Liver (tissue), 9 donors: Measurements from ENCODE around the gene DNAH6. TPM values are rescaled to one million over a fixed set of nuclear protein-coding genes. Genes with fewer than 3 reads are reported as not detected.

Experiments
- DNase-seq: peaks from one replicate; pipeline ENCODE4 v3.0.0-alpha.2; 2017; ENCODE audit warnings: low spot score
- H3K27ac ChIP-seq, 2 donors: one replicate each; pipeline ENCODE4 v1.7.0; 2013; ENCODE audit warnings: inconsistent platforms in 2 of 2, low read length in 2 of 2, control low read depth in 1 of 2, low read depth in 1 of 2, mild to moderate bottlenecking in 1 of 2
- H3K27me3 ChIP-seq, 4 donors: one replicate each; pipeline versions ENCODE4 v1.6.1 to v1.7.0; 2013; ENCODE audit warnings: low read length in 3 of 4, inconsistent platforms in 1 of 4, mild to moderate bottlenecking in 1 of 4, moderate library complexity in 1 of 4; ENCODE audit not compliant: control insufficient read depth in 4 of 4, insufficient read depth in 4 of 4
- H3K36me3 ChIP-seq, 4 donors: one replicate each; pipeline versions ENCODE4 v1.6.1 to v1.7.0; 2013; ENCODE audit warnings: low read length in 3 of 4, mild to moderate bottlenecking in 3 of 4, low read depth in 1 of 4, moderate library complexity in 1 of 4; ENCODE audit not compliant: control insufficient read depth in 4 of 4, insufficient read depth in 3 of 4
- H3K4me1 ChIP-seq, 4 donors: one replicate each; pipeline versions ENCODE4 v1.6.1 to v1.7.0; 2013; ENCODE audit warnings: low read length in 3 of 4, mild to moderate bottlenecking in 3 of 4, moderate library complexity in 1 of 4; ENCODE audit not compliant: control insufficient read depth in 4 of 4, insufficient read depth in 4 of 4
- H3K4me3 ChIP-seq, 3 donors: one replicate each; pipeline versions ENCODE4 v1.6.1 to v1.7.0; 2013; ENCODE audit warnings: low read length in 3 of 3, control low read depth in 1 of 3, low read depth in 1 of 3, mild to moderate bottlenecking in 1 of 3
- H3K9ac ChIP-seq, 2 donors: one replicate each; pipeline ENCODE4 v1.7.0; 2013; ENCODE audit warnings: low read length in 2 of 2, mild to moderate bottlenecking in 2 of 2, moderate library complexity in 2 of 2, control low read depth in 1 of 2, low read depth in 1 of 2
- H3K9me3 ChIP-seq, 4 donors: one replicate each; pipeline versions ENCODE4 v1.6.1 to v1.7.0; 2013; ENCODE audit warnings: low read length in 3 of 4; ENCODE audit not compliant: control insufficient read depth in 4 of 4
- EGR1 ChIP-seq, 2 donors: IDR thresholded peaks; 2 replicates each; pipeline ENCODE4 v1.6.1; 2016 to 2018; ENCODE audit warnings: antibody characterized with exemption in 2 of 2, low read depth in 2 of 2
- FOXA1 ChIP-seq: IDR thresholded peaks from 2 replicates; pipeline ENCODE4 v1.6.1; 2016; ENCODE audit warnings: antibody characterized with exemption
- FOXA2 ChIP-seq: IDR thresholded peaks from 2 replicates; pipeline ENCODE4 v1.6.1; 2016; ENCODE audit warnings: antibody characterized with exemption
- GABPA ChIP-seq, 2 donors: IDR thresholded peaks in 1 of 2; conservative IDR thresholded peaks in 1 of 2; 2 replicates each; pipeline ENCODE4 v1.6.1; 2016; ENCODE audit warnings: antibody characterized with exemption in 2 of 2, mild to moderate bottlenecking in 1 of 2, moderate library complexity in 1 of 2
- HNF4A ChIP-seq, 2 donors: conservative IDR thresholded peaks; 2 replicates each; pipeline ENCODE4 v1.6.1; 2016; ENCODE audit warnings: antibody characterized with exemption in 2 of 2, mild to moderate bottlenecking in 2 of 2
- HNF4G ChIP-seq: IDR thresholded peaks from 2 replicates; pipeline ENCODE4 v1.6.1; 2016; ENCODE audit warnings: antibody characterized with exemption
- JUND ChIP-seq, 2 donors: IDR thresholded peaks; 2 replicates each; pipeline ENCODE4 v1.6.1; 2016; ENCODE audit warnings: antibody characterized with exemption in 2 of 2
- MAX ChIP-seq: IDR thresholded peaks from 2 replicates; pipeline ENCODE4 v1.6.1; 2016; ENCODE audit warnings: antibody characterized with exemption
- NR2F2 ChIP-seq: IDR thresholded peaks from 2 replicates; pipeline ENCODE4 v1.6.1; 2016; ENCODE audit warnings: antibody characterized with exemption
- RAD21 ChIP-seq, 2 donors: IDR thresholded peaks; 2 replicates each; pipeline ENCODE4 v1.6.1; 2016; ENCODE audit warnings: antibody characterized with exemption in 2 of 2, mild to moderate bottlenecking in 2 of 2
- RXRA ChIP-seq, 2 donors: IDR thresholded peaks; 2 replicates each; pipeline ENCODE4 v1.6.1; 2017 to 2018; ENCODE audit warnings: antibody characterized with exemption in 2 of 2, mild to moderate bottlenecking in 1 of 2
- SP1 ChIP-seq: IDR thresholded peaks from 2 replicates; pipeline ENCODE4 v1.6.1; 2018; ENCODE audit warnings: antibody characterized with exemption, mild to moderate bottlenecking
- TAF1 ChIP-seq: conservative IDR thresholded peaks from 2 replicates; pipeline ENCODE4 v1.6.1; 2016; ENCODE audit warnings: antibody characterized with exemption, mild to moderate bottlenecking
- YY1 ChIP-seq: IDR thresholded peaks from 2 replicates; pipeline ENCODE4 v1.6.1; 2016; ENCODE audit warnings: antibody characterized with exemption, mild to moderate bottlenecking
- WGBS: extraction: QIAGEN DNeasy Blood & Tissue Kit; methylation state at CpG from one replicate; pipeline ENCODE4 v1.1.7; 2013; 5-methylcytosine and 5-hydroxymethylcytosine counted together
- polyA plus RNA-seq, 2 donors: library from polyadenylated mRNA; stranded (reverse) in 1 of 2; unstranded in 1 of 2; fragments of 200-250 nt in 1 of 2; fragments of >200 nt in 1 of 2; fragmentation: Nextera tagmentation in 1 of 2; extraction: Ambion mirVana in 1 of 2; gene quantifications; one replicate each; pipeline versions ENCODE4 v1.2.1 to v1.2.3, GENCODE V29; 2013 to 2015
- total RNA-seq, 2 donors: library from RNA; depleted of rRNA; stranded (reverse); fragments of >200 nt; gene quantifications; one replicate each; pipeline ENCODE4 v1.2.3, GENCODE V29; 2014
- TF ChIP-seq, protein P1 (sequence below): IDR thresholded peaks from 2 replicates; pipeline ENCODE4 v1.6.1; 2016; ENCODE audit warnings: antibody characterized with exemption
- TF ChIP-seq, protein P2 (sequence below): IDR thresholded peaks from 2 replicates; pipeline ENCODE4 v1.6.1; 2016; ENCODE audit warnings: antibody characterized with exemption
- TF ChIP-seq, protein P3 (sequence below): fragments of 150-350 bp; IDR thresholded peaks from 2 replicates; pipeline ENCODE4 v1.5.1; 2017; ENCODE audit warnings: improper control_type of control experiment, low read depth, low read length; ENCODE audit not compliant: missing input control
- TF ChIP-seq, protein P4 (sequence below): IDR thresholded peaks from 2 replicates; pipeline ENCODE4 v1.6.1; 2016; ENCODE audit warnings: antibody characterized with exemption, mild to moderate bottlenecking
- donor health status: healthy.
- donor health status: healthy.
- donor health status: healthy.
- donor health status: healthy.
- donor health status: healthy.

DNAH6 gene
- total and polyA plus RNA-seq, 4 donors: 0.32 to 1.6 (median 0.59) TPM

GRCh38 chr2:84856787-84857186 lies 340.5 kb downstream of the DNAH6 start:
- Histone ChIP-seq H3K36me3 (no peaks in the 10 kb centered on the region), H3K9me3 (no peaks in the 10 kb centered on the region), H3K4me3 (no peak overlapping the region), H3K27me3 (no peaks in the 10 kb centered on the region), H3K4me1 (no peaks in the 10 kb centered on the region), H3K27ac (no peak overlapping the region), H3K9ac (no peak overlapping the region)
- no peak for DNase-seq
- TF ChIP-seq, protein P1, sequence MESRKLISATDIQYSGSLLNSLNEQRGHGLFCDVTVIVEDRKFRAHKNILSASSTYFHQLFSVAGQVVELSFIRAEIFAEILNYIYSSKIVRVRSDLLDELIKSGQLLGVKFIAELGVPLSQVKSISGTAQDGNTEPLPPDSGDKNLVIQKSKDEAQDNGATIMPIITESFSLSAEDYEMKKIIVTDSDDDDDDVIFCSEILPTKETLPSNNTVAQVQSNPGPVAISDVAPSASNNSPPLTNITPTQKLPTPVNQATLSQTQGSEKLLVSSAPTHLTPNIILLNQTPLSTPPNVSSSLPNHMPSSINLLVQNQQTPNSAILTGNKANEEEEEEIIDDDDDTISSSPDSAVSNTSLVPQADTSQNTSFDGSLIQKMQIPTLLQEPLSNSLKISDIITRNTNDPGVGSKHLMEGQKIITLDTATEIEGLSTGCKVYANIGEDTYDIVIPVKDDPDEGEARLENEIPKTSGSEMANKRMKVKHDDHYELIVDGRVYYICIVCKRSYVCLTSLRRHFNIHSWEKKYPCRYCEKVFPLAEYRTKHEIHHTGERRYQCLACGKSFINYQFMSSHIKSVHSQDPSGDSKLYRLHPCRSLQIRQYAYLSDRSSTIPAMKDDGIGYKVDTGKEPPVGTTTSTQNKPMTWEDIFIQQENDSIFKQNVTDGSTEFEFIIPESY: no peak
- no peak for TF ChIP-seq SP1
- no peak for TF ChIP-seq FOXA2
- no peak for TF ChIP-seq HNF4A (conservative IDR thresholded peaks at IDR 0.05)
- TF ChIP-seq, protein P2, sequence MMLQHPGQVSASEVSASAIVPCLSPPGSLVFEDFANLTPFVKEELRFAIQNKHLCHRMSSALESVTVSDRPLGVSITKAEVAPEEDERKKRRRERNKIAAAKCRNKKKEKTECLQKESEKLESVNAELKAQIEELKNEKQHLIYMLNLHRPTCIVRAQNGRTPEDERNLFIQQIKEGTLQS: no peak
- TF ChIP-seq YY1: no peak
- no peak for TF ChIP-seq TAF1
- TF ChIP-seq FOXA1: no peak
- no peak for TF ChIP-seq EGR1 (IDR thresholded peaks at IDR 0.05; ENCODE audit: low read depth in 2 of 2)
- TF ChIP-seq RAD21 (IDR thresholded peaks at IDR 0.05): no peak
- TF ChIP-seq NR2F2: no peak
- no peak for TF ChIP-seq JUND (IDR thresholded peaks at IDR 0.05)
- no peak for TF ChIP-seq MAX
- TF ChIP-seq, protein P3, sequence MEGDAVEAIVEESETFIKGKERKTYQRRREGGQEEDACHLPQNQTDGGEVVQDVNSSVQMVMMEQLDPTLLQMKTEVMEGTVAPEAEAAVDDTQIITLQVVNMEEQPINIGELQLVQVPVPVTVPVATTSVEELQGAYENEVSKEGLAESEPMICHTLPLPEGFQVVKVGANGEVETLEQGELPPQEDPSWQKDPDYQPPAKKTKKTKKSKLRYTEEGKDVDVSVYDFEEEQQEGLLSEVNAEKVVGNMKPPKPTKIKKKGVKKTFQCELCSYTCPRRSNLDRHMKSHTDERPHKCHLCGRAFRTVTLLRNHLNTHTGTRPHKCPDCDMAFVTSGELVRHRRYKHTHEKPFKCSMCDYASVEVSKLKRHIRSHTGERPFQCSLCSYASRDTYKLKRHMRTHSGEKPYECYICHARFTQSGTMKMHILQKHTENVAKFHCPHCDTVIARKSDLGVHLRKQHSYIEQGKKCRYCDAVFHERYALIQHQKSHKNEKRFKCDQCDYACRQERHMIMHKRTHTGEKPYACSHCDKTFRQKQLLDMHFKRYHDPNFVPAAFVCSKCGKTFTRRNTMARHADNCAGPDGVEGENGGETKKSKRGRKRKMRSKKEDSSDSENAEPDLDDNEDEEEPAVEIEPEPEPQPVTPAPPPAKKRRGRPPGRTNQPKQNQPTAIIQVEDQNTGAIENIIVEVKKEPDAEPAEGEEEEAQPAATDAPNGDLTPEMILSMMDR: no peak
- TF ChIP-seq, protein P4, sequence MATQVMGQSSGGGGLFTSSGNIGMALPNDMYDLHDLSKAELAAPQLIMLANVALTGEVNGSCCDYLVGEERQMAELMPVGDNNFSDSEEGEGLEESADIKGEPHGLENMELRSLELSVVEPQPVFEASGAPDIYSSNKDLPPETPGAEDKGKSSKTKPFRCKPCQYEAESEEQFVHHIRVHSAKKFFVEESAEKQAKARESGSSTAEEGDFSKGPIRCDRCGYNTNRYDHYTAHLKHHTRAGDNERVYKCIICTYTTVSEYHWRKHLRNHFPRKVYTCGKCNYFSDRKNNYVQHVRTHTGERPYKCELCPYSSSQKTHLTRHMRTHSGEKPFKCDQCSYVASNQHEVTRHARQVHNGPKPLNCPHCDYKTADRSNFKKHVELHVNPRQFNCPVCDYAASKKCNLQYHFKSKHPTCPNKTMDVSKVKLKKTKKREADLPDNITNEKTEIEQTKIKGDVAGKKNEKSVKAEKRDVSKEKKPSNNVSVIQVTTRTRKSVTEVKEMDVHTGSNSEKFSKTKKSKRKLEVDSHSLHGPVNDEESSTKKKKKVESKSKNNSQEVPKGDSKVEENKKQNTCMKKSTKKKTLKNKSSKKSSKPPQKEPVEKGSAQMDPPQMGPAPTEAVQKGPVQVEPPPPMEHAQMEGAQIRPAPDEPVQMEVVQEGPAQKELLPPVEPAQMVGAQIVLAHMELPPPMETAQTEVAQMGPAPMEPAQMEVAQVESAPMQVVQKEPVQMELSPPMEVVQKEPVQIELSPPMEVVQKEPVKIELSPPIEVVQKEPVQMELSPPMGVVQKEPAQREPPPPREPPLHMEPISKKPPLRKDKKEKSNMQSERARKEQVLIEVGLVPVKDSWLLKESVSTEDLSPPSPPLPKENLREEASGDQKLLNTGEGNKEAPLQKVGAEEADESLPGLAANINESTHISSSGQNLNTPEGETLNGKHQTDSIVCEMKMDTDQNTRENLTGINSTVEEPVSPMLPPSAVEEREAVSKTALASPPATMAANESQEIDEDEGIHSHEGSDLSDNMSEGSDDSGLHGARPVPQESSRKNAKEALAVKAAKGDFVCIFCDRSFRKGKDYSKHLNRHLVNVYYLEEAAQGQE: no peak
- no peak for TF ChIP-seq GABPA (IDR thresholded peaks at IDR 0.05 in 1 of 2, conservative IDR thresholded peaks at IDR 0.05 in 1 of 2)
- TF ChIP-seq HNF4G: no peak
- TF ChIP-seq RXRA (IDR thresholded peaks at IDR 0.05): no peak
- WGBS: 84% methylated on average over 6 of the region's 6 CpGs
